ENCODE results near the gene STIL. TPM values are rescaled to one million over a fixed set of nuclear protein-coding genes. Genes with fewer than 3 reads are reported as not detected.
A peak's percentile ranks its signal among the peaks of the same experiment; 100 is the strongest.

The STIL gene
- total and polyA plus RNA-seq, 2 donors (not counting 3 experiments of a cell fraction or from before 2014, with no cell fraction given), result 10.3 to 28.1 TPM

GRCh38 chr1:47235806-47236205, 78.1 kb downstream of the STIL start:
- Histone ChIP-seq H2AFZ (ENCODE audit: low read depth, low read length) (peak overlapping the region; percentile 90), H3K4me3 (replicated peaks in 1 of 3; ENCODE audit: insufficient read depth in 1 of 3, low read depth in 1 of 3, low read length in 3 of 3) (no peak overlapping the region), H3K27me3 (ENCODE audit: control insufficient read depth in 2 of 2, insufficient read depth in 2 of 2, low read length in 2 of 2) (no peaks in the 10 kb centered on the region), H3K9me3 (replicated peaks; ENCODE audit: control insufficient read depth, insufficient read depth, low read length) (no peaks in the 10 kb centered on the region), H3K4me2 (ENCODE audit: insufficient read depth, low read length) (peak overlapping the region; percentile 53), H3K27ac (ENCODE audit: insufficient read depth, low read depth, low read length) (peak overlapping the region; percentile 70), H3K9me1 (replicated peaks; ENCODE audit: control insufficient read depth, extremely low read depth, insufficient read depth, low read length) (no peaks in the 10 kb centered on the region), H3K79me2 (ENCODE audit: control insufficient read depth, insufficient read depth, low read length) (peaks cover 8% of the 10 kb centered on the region), H3K36me3 (ENCODE audit: control insufficient read depth in 2 of 2, extremely low read depth in 1 of 2, insufficient read depth in 2 of 2, low read length in 2 of 2) (no peaks in the 10 kb centered on the region), H4K20me1 (replicated peaks; ENCODE audit: control insufficient read depth, extremely low read depth, insufficient read depth, low read length) (no peaks in the 10 kb centered on the region), H3K4me1 (ENCODE audit: control insufficient read depth, extremely low read depth, insufficient read depth, low read length) (peaks cover 32% of the 10 kb centered on the region), H3K9ac (replicated peaks; ENCODE audit: extremely low read depth, insufficient read depth, low read length) (peak overlapping the region; percentile 45)
- no peak for FAIRE-seq
- POLR2A ChIA-PET, result no interaction called here
- dilution Hi-C loops (cut with MboI; ENCODE audit: extremely low pct_ligation_motif_present, low sequenced_read_pairs) (no loop called here), intact Hi-C loops (cut with micrococcal nuclease) (loop anchor here (1.0 kb wide), 1 partner anchor 7 kb away; no protein-coding TSS in a partner anchor)
- CTCF ChIA-PET, result interaction anchor here (1.0 to 2.6 kb wide), 8 partner anchors 9 to 57 kb away, joined by 3 to 17 read pairs (median 4); no protein-coding TSS in a partner anchor
- TF ChIP-seq POLR2AphosphoS5 (IDR thresholded peaks at IDR 0.05; ENCODE audit: insufficient read depth, low read depth, low read length), result no peak
- TF ChIP-seq POLR2A (IDR thresholded peaks at IDR 0.05; ENCODE audit: low read depth, low read length), result no peak
- no peak for TF ChIP-seq GATA2 (IDR thresholded peaks at IDR 0.05; ENCODE audit: insufficient read depth, insufficient read length, low read depth, low read length)
- no peak for TF ChIP-seq CTCF (IDR thresholded peaks at IDR 0.05; ENCODE audit: extremely low read depth in 1 of 2, insufficient read depth in 1 of 2, low read depth in 1 of 2, low read length in 2 of 2)
- no peak for TF ChIP-seq MAX (IDR thresholded peaks at IDR 0.05; ENCODE audit: insufficient read depth, insufficient read length)
- TF ChIP-seq JUN (IDR thresholded peaks at IDR 0.05; ENCODE audit: borderline replicate concordance, insufficient read depth, insufficient read length, low read depth), result no peak
- no peak for TF ChIP-seq FOS (IDR thresholded peaks at IDR 0.05; ENCODE audit: borderline replicate concordance, insufficient read depth, low read length)
- TF ChIP-seq EZH2 (IDR thresholded peaks at IDR 0.05; ENCODE audit: borderline replicate concordance, low read depth, low read length, severe bottlenecking), result no peak
- TF ChIP-seq MYC (IDR thresholded peaks at IDR 0.05; ENCODE audit: low read depth, low read length), result no peak
- DNase-seq (ENCODE audit: low read depth, low spot score), result peak; percentile 47
- BruUV-seq (replicated peaks), result no TSS peak
